Activated naive CD4-positive, alpha-beta T cell treated with anti-CD3 and anti-CD28 coated beads, Interleukin-2, amount 50 U/mL, for 24 hours (primary cell): ENCODE data around the gene SERPINI2.
A peak's percentile ranks its signal among the peaks of the same experiment; 100 is the strongest.
"Not testable (repeated sequence)": the region's sequence is repeated elsewhere in the genome, so short reads cannot be mapped to it uniquely, and the experiment has no call there.

Experiments
- H3K27ac Mint-ChIP-seq: one replicate; pipeline ENCODE4 v1.8.0; 2021; ENCODE audit warnings: mild to moderate bottlenecking, mixed read lengths
- H3K27me3 Mint-ChIP-seq: one replicate; pipeline ENCODE4 v1.8.0; 2021; ENCODE audit warnings: mixed read lengths
- H3K36me3 Mint-ChIP-seq: one replicate; pipeline ENCODE4 v1.8.0; 2021; ENCODE audit warnings: mixed read lengths
- H3K4me1 Mint-ChIP-seq: one replicate; pipeline ENCODE4 v1.8.0; 2021; ENCODE audit warnings: mixed read lengths
- H3K4me3 Mint-ChIP-seq: one replicate; pipeline ENCODE4 v1.8.0; 2021; ENCODE audit warnings: mild to moderate bottlenecking, mixed read lengths
- H3K9me3 Mint-ChIP-seq: one replicate; pipeline ENCODE4 v1.8.0; 2021; ENCODE audit warnings: mixed read lengths

The SERPINI2 gene

DNA sequence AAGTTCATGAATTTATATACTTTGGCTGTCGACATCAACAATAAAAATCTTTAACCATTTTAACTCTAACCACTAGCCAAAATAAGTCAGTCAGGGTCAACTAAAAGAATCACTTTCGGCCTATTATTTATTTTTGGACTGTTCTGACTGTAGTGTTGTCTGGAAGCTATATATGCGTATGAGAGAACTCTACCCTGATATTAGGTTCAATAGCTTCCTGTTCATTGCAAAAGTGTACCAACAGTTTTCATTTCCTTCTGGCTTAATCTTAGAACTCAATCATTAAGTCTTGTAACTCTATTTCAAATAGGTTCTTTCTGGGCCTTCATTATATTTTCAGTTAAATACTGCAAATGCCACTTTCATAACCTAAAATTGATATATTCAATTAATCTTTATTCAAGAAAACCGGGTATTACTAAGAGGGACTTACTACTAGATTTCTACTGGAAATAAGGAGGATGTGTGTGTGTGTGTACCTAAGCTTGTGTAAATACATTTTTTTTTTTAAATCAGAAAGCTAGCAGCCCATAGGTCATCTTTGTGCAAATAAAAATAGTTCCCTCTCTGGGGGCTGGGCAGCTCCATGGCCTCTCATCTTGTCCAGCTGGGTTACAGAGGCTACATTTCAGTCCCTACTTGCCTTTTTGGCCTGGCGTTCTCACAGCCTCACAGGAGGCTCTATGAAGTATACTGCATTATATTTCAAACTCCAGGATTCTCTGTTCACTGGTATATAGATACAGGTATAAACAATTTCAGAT, 5.8 kb downstream of the SERPINI2 start:
- Mint-ChIP-seq H3K27ac (no peak overlapping the region), H3K36me3 (no peaks in the 10 kb centered on the region), H3K9me3 (no peaks in the 10 kb centered on the region), H3K27me3 (peaks cover 1% of the 10 kb centered on the region), H3K4me3 (no peak overlapping the region), H3K4me1 (no peaks in the 10 kb centered on the region)

DNA sequence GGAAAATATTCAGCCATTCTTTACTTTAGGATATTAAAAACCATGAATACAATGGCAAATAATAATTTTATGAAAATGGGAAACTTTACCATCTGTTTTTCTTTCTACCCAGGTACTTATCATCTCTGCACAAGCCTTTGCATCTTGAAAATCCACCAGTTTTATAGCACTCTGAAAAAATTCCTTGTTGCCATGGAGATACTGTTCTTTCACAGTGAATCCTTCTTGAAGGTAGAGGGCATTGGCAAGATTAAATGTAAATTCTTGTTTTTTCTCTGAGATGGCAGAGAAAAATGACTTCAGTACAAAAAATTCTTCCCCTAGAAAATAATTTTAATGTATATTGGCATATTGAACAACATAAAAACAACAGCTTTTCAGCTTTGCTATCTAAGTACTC, 6.9 kb downstream of the SERPINI2 start:
- Mint-ChIP-seq H3K4me1 (no peaks in the 10 kb centered on the region), H3K27me3 (peaks cover 1% of the 10 kb centered on the region), H3K36me3 (no peaks in the 10 kb centered on the region), H3K9me3 (no peaks in the 10 kb centered on the region), H3K4me3 (no peak overlapping the region), H3K27ac (no peak overlapping the region)

DNA sequence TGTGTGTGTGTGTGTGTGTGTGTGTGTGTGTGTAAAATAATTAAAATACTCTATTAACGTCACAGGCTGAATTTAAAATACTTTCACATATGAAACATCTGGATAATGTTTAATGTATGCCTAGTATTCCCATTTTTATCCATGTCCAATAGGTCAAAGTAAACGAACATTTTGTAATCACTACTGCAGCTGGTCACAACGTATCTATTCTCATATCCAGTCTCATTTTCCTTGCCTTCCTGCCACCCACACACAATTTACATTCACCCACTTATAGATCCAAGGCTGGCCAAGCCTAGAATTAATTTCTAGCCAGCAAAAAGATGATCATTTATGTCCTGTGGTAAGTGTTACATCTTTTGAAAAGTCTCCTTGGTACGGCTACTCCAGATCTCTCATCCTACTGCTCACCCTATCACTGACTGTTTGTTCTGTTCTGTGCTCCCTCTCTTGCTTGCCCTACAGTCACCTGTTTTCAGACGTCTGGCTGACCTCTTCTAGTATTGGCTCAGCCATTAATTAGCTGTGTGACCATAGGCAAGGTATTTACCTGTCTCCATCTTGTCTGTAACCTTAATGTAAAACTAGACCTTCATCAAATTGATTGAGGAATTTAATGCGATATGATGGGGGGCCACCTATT, 17.6 kb downstream of the SERPINI2 start:
- H3K4me1 Mint-ChIP-seq: no peaks in the 10 kb centered on the region
- no peaks in the 10 kb centered on the region for H3K9me3 Mint-ChIP-seq
- no peak overlapping the region for H3K4me3 Mint-ChIP-seq
- H3K27me3 Mint-ChIP-seq: peaks cover 2% of the 10 kb centered on the region
- H3K36me3 Mint-ChIP-seq: no peaks in the 10 kb centered on the region
- no peak overlapping the region for H3K27ac Mint-ChIP-seq

DNA sequence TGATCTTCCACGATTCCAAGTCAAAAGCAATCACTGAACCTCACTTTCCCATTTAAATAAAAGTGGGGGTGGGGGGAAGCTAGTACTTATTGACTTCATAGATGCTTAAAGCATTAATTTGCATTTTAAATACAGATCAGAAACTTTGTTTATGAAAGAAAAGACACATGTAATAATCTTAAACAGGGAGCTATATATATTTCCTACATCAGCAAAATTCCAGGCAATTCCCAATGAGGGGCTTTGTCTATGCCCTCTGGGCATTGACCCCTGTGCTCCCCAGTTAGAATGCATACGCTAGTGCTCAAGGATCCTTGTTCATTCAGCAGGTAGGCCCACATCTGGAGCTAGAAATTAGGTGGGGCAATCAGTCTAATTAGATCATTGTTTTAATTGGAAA, 20.0 kb downstream of the SERPINI2 start:
- Mint-ChIP-seq H3K9me3 (no peaks in the 10 kb centered on the region), H3K27ac (no peak overlapping the region), H3K27me3 (no peaks in the 10 kb centered on the region), H3K4me1 (no peaks in the 10 kb centered on the region), H3K4me3 (no peak overlapping the region), H3K36me3 (no peaks in the 10 kb centered on the region)

DNA sequence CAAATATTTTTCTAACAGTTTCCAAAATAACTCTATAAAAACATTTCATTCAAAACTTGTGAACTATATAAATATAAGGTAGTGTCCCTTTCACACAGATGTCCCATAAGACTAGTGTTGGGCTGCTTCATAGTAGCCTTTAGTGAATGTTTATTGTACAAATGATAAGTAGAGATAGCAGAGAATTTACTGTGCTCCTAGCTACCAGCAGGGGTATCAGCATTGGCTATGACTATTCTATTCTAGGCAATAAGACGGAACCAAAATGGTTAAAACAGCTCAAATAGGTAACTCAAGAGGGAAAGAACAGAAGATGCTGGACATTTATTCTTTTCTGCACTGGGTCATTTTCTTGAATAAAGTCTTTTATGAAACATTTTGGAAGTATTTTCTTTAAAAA, 22.6 kb downstream of the SERPINI2 start:
- H3K9me3 Mint-ChIP-seq: no peaks in the 10 kb centered on the region
- no peak overlapping the region for H3K27ac Mint-ChIP-seq
- no peak overlapping the region for H3K4me3 Mint-ChIP-seq
- H3K36me3 Mint-ChIP-seq: no peaks in the 10 kb centered on the region
- no peaks in the 10 kb centered on the region for H3K4me1 Mint-ChIP-seq
- no peaks in the 10 kb centered on the region for H3K27me3 Mint-ChIP-seq

DNA sequence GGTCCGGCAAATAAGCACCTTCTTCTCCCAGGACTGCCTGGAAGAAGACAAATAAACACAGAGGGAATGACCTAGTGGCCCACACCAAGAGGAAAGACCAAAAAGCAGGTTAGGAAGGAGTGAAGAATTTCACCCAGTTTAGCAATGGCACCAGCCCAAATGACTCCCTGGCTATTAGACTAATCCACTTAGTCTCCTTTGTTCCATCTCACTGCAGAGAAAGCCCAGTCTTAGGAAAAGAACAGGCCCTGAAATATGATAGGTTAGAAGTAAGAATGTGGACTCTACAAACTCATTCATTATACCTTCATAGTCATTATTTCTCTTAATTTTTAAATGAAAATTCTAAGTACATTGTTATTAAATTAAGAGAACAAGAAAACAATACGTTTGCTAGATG, 23.2 kb downstream of the SERPINI2 start:
- no peaks in the 10 kb centered on the region for H3K4me1 Mint-ChIP-seq
- H3K36me3 Mint-ChIP-seq: no peaks in the 10 kb centered on the region
- no peak overlapping the region for H3K27ac Mint-ChIP-seq
- H3K27me3 Mint-ChIP-seq: no peaks in the 10 kb centered on the region
- no peaks in the 10 kb centered on the region for H3K9me3 Mint-ChIP-seq
- H3K4me3 Mint-ChIP-seq: no peak overlapping the region

DNA sequence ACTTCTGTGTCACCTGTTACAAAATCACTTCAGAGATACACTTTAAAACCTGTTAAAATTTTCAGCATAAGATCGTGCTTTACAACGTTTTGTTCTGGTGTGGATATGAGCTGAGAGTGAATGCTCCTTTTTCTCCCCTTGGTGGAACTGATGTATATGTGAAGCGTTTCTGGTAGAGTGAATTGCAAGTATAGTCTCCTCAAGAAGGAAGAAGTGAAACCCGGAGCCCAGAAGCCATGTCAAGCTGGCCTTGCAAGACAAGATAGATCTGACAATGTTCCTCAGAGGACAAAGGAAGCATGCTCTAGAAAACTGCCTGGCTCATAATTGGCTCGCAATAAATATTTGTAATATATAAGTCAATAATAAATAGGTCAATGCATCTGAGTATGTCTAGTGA, 23.6 kb downstream of the SERPINI2 start:
- Mint-ChIP-seq H3K27ac (no peak overlapping the region), H3K9me3 (no peaks in the 10 kb centered on the region), H3K4me3 (no peak overlapping the region), H3K27me3 (no peaks in the 10 kb centered on the region), H3K36me3 (no peaks in the 10 kb centered on the region), H3K4me1 (no peaks in the 10 kb centered on the region)

DNA sequence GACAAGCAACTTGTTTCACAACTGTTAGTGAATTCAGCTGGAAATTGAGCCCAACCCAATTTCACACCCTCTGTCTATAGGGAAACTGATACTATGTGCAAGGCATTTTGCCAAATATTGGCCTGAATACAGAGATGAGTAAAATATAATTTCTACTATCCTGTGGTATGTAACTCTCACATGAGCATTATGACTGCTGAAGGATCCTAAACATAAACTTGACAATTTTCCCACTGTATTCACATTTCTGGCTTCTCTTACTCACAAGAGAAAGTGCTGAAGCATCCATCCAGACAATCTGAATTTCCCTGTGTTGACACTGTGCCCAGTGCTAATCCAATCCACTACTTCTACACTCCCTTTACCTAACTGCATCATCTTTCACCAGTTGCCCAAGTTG, 28.4 kb downstream of the SERPINI2 start:
- H3K9me3 Mint-ChIP-seq: no peaks in the 10 kb centered on the region
- peaks cover 2% of the 10 kb centered on the region for H3K27me3 Mint-ChIP-seq
- no peak overlapping the region for H3K27ac Mint-ChIP-seq
- H3K36me3 Mint-ChIP-seq: no peaks in the 10 kb centered on the region
- H3K4me3 Mint-ChIP-seq: no peak overlapping the region
- no peaks in the 10 kb centered on the region for H3K4me1 Mint-ChIP-seq

DNA sequence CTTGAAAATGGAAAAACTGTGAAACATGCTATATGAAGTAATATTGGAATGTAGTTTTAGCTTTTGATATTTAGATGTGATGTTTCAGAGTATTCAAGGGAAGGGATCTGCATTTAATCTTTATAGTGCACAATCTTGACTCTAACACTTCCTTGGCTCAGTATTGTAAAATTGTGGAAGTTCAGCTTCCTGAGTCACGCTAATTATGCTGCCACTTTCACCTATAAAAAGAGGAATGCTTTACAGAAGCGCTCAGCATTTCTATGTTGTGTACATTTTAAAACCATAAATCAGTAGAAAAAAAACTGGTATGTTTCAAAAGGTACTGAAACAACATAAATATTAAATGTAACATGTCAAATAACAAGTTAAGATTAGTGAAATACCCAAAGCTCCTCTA, 32.6 kb downstream of the SERPINI2 start:
- Mint-ChIP-seq H3K4me1 (no peaks in the 10 kb centered on the region), H3K36me3 (no peaks in the 10 kb centered on the region), H3K4me3 (no peak overlapping the region), H3K27me3 (peaks cover 3% of the 10 kb centered on the region), H3K9me3 (no peaks in the 10 kb centered on the region), H3K27ac (no peak overlapping the region)

DNA sequence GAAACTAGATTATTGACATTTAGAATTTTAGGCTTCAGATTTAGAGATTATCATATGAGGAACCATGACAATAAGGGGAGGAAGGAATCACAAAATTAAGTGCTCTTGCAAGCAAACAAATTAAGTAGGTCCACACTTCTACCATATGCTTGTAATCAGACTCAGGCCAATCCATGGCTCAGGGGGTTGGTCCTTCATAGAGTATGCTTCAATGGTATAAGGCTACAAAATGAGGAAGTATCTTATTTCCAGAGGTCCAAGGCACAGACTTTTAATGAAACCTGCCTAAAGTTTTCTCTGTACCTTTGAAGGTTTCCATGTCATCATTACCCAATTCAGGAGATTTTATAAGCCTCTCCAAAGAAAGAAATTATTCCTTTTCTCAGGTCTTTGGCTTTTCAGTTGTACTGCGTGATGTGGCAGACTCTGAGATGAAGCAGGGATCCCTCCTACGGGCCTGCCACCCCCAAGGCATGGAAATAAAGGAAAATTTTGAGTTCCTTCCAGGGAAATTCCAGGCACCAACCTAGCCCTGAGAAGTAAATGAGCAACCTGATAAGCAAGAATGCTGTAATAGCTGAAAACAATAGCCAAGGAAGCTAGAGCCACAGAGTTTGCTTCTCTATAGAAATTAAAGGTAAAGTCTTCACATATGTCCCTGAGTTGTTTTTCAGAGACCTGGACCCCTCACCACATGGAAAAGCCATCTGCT, 36.3 kb downstream of the SERPINI2 start:
- Mint-ChIP-seq H3K4me1 (no peaks in the 10 kb centered on the region), H3K36me3 (no peaks in the 10 kb centered on the region), H3K9me3 (no peaks in the 10 kb centered on the region), H3K4me3 (no peak overlapping the region), H3K27me3 (peaks cover 3% of the 10 kb centered on the region), H3K27ac (no peak overlapping the region)

DNA sequence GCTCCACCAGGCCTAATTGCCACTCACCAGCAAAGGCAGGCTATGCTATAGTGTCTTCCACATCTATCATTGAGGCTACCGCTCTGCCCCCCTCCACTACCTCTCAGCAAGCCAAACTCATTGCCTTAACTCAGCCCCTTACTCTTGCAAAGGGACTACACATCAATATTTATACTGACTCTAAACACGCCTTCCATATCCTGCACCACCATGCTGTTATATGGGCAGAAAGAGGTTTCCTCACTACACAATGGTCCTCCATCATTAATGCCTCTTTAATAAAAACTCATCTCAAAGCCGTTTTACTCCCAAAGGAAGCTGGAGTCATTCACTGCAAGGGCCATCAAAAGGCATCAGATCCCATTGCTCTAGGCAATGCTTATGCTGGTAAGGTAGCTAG, 46.9 kb downstream of the SERPINI2 start:
- H3K4me1 Mint-ChIP-seq, H3K27ac Mint-ChIP-seq, H3K36me3 Mint-ChIP-seq, H3K27me3 Mint-ChIP-seq, H3K4me3 Mint-ChIP-seq, H3K9me3 Mint-ChIP-seq: not testable (repeated sequence)

DNA sequence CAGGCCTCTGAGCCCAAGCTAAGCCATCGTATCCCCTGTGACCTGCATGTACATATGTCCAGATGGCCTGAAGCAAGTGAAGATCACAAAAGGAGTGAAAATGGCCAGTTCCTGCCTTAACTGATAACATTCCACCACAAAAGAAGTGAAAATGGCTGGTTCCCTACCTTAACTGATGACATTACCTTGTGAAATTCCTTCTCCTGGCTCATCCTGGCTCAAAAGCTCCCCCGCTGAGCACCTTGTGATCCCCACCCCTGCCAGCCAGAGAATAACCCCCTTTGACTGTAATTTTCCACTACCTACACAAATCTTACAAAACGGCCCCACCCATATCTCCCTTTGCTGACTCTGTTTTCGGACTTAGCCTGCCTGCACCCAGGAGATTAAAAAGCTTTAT, 51.4 kb downstream of the SERPINI2 start:
- not testable (repeated sequence) for H3K4me1 Mint-ChIP-seq, H3K9me3 Mint-ChIP-seq, H3K27me3 Mint-ChIP-seq, H3K27ac Mint-ChIP-seq, H3K36me3 Mint-ChIP-seq, H3K4me3 Mint-ChIP-seq

DNA sequence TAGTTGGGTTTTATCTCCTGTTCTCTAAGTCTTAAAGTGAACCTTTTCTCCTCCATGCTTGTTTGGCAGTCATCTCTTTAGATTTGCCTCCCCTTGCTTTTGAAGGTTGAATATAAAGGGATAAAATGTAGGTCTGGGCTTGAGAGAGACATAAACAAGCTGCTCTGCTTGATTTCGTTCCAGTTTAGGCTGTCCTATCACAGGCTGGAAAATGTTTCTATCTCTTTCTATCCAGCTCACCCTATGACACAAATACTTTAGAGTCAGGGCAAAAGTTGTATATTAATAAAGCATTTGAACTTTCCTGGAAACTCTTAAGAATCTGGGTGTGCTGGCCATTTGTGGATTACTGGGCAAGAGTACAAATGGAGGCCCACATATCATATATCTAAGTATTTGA, 64.2 kb downstream of the SERPINI2 start:
- H3K4me3 Mint-ChIP-seq: no peak overlapping the region
- H3K9me3 Mint-ChIP-seq: no peaks in the 10 kb centered on the region
- no peak overlapping the region for H3K27ac Mint-ChIP-seq
- H3K4me1 Mint-ChIP-seq: no peaks in the 10 kb centered on the region
- H3K27me3 Mint-ChIP-seq: no peaks in the 10 kb centered on the region
- no peaks in the 10 kb centered on the region for H3K36me3 Mint-ChIP-seq

DNA sequence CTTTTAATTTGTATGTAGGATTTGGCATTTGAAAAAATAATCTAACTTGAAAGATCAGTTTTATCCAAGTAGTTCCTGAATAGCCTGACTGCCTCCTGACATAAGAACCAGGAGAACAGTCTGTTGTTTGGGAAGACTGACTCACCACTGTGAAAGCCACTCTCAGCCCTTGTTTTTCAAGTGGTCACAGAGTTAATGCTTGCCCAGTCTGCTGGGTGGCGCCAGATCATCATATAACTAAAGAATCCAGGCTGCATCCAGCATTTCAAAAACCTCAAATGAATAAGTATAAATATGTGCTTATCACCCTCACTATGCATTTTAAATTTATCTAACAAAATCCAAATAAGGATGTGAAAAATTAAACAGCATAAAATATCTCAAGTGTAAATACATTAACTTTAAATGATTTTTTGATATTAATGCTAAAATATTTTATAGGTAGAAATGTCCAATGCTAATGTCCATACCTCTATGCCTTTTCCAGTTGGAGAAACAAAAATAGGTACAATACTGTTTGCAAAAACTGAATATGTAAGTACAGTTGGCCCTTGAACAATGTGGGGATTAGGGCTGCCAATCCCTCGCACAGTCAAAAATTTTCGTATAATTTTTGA, 66.9 kb downstream of the SERPINI2 start:
- H3K9me3 Mint-ChIP-seq: no peaks in the 10 kb centered on the region

DNA sequence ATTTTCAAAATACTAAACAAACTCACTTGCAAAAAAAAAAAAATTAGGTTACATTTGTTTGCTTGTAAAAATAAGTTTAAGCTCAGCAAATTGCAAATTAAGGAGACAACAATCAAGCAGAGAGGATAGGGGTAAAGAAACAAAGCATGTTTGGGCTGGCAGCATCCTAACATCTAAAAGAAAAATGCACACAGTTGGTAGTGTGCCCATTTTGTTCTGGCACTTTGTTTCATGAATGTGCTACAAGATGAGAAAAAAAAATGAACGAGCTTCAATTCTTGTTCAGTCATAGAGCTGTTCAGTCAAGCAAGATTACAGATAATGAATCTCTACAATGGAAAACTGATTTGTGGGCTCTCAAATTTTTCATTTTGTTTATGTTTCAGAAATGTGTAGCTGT, 76.0 kb downstream of the SERPINI2 start:
- Mint-ChIP-seq H3K27ac (peak overlapping the region; percentile 63), H3K4me1 (no peaks in the 10 kb centered on the region), H3K36me3 (no peaks in the 10 kb centered on the region), H3K9me3 (no peaks in the 10 kb centered on the region), H3K27me3 (peaks cover 14% of the 10 kb centered on the region), H3K4me3 (no peak overlapping the region)

More for the DNA sequence above, 66.9 kb downstream of the SERPINI2 start:
- H3K36me3 Mint-ChIP-seq: no peaks in the 10 kb centered on the region
- H3K27ac Mint-ChIP-seq: no peak overlapping the region
- no peaks in the 10 kb centered on the region for H3K4me1 Mint-ChIP-seq
- no peak overlapping the region for H3K4me3 Mint-ChIP-seq
- H3K27me3 Mint-ChIP-seq: no peaks in the 10 kb centered on the region

DNA sequence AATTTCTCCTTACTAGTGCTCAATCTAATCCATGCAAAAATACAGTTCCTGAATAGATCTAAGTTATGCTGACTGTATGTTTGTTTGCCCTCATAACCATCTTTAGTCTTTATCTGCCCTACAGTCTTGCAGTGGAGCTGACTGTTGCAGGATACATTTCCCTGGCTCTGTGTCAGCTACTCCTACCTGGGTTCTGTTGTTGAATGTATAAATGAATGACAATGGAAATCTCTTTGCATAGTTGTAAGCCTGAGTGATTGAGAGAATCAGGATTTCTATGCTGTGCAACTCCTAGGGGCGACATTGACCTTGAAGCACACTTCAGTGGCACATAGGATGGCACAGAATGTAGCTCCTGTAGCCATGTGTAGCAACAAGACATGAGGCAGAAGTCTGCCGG, 77.8 kb downstream of the SERPINI2 start:
- Mint-ChIP-seq H3K4me1 (no peaks in the 10 kb centered on the region), H3K9me3 (no peaks in the 10 kb centered on the region), H3K27me3 (peaks cover 12% of the 10 kb centered on the region), H3K27ac (no peak overlapping the region), H3K4me3 (no peak overlapping the region), H3K36me3 (no peaks in the 10 kb centered on the region)
